Coronary artery (tissue), 2 donors: ENCODE results near the gene POU2AF3.
"Not testable (repeated sequence)": the region's sequence is repeated elsewhere in the genome, so short reads cannot be mapped to it uniquely, and the experiment has no call there.

Experiments
- DNase-seq: peaks from one replicate; pipeline ENCODE4 v3.0.0-alpha.2; 2017; ENCODE audit warnings: low spot score
- H3K27ac ChIP-seq, 2 donors: fragments of 200-600 bp; sonication (generic); one replicate each; pipeline ENCODE4 v1.5.1; 2016 to 2019
- H3K4me3 ChIP-seq: fragments of 200-600 bp; sonication (generic); 2 replicates; pipeline ENCODE4 v1.5.1; 2016; ENCODE audit warnings: mild to moderate bottlenecking, moderate library complexity
- TF ChIP-seq, protein P1 (sequence below): fragments of 200-600 bp; sonication (generic); IDR thresholded peaks from one replicate; pipeline ENCODE4 v1.5.1; 2019; ENCODE audit warnings: antibody characterized with exemption

The POU2AF3 gene

DNA sequence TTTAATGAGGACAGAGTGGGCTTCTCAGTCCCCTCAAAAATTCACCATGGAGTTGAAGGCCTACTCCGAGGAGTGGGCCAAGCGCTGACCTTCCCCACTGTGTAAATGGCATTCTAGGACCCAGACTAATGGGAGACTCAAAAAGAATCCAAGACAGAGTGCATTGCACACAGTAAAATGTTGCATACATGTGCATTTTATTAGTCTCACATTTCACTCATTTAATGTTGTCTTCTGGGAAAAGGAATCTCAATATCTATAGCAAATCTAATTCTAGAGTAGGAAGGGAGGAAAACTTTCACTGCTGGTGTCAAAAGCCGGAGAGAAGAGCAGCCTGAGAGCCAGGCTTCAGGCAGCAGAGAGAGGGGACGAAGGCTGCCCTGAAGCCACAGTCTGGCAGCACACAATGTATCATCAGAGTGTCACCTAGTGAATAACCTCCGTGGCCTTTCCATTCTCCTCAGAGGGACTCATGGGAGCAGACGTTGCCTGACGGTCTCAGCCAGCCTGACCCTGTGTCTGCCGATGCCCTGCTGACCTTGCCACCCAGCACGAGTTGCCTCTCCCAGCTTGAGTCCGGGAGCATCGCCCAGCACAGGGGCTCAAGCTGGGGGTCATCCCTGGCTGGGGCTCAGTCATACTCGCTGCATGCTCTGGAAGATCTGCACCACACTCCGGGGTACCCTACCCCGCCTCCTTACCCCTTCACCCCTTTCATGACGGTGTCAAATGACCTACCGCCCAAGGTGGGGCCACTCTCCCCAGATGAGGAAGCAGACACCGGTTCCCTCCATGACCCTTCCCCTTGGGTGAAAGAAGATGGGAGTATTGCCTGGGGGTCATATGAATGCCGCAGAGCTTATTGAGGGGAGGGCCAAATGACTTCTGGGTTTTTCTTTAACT lies 12.9 kb upstream of the POU2AF3 start:
- H3K4me3 ChIP-seq, result no peak overlapping the region
- DNase-seq, result no peak
- no peak overlapping the region for H3K27ac ChIP-seq
- TF ChIP-seq, protein P1, sequence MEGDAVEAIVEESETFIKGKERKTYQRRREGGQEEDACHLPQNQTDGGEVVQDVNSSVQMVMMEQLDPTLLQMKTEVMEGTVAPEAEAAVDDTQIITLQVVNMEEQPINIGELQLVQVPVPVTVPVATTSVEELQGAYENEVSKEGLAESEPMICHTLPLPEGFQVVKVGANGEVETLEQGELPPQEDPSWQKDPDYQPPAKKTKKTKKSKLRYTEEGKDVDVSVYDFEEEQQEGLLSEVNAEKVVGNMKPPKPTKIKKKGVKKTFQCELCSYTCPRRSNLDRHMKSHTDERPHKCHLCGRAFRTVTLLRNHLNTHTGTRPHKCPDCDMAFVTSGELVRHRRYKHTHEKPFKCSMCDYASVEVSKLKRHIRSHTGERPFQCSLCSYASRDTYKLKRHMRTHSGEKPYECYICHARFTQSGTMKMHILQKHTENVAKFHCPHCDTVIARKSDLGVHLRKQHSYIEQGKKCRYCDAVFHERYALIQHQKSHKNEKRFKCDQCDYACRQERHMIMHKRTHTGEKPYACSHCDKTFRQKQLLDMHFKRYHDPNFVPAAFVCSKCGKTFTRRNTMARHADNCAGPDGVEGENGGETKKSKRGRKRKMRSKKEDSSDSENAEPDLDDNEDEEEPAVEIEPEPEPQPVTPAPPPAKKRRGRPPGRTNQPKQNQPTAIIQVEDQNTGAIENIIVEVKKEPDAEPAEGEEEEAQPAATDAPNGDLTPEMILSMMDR, result no peak

GRCh38 chr11:111291764-111292163 lies 6.6 kb upstream of the POU2AF3 start:
- H3K4me3 ChIP-seq, result no peak overlapping the region
- TF ChIP-seq, protein P1, result no peak
- no peak for DNase-seq
- H3K27ac ChIP-seq, result no peak overlapping the region

GRCh38 chr11:111292408-111292807 lies 5.9 kb upstream of the POU2AF3 start:
- H3K27ac ChIP-seq, H3K4me3 ChIP-seq, DNase-seq: not testable (repeated sequence)

DNA sequence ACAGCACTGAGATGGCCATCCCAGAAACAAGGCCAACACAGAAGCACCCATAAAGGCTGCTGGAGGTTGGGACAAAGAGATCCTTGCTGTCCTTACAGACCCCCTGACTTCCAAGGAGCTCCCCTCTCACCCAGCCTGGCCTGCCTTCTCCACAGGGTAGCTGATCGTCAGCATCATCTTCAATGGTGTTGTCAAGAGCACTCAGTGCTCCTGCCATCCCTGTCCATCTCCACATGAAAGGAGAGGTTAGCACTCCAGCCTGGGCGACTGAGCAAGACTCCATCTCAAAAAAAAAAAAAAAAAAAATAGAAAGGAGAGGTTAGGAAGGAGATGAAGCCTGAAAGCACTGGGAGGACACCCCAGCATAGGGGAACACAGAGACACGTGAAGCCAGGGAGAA lies 2.1 kb upstream of the POU2AF3 start:
- Histone ChIP-seq H3K27ac (no peak overlapping the region), H3K4me3 (no peak overlapping the region)
- TF ChIP-seq, protein P1, result no peak
- DNase-seq, result no peak

DNA sequence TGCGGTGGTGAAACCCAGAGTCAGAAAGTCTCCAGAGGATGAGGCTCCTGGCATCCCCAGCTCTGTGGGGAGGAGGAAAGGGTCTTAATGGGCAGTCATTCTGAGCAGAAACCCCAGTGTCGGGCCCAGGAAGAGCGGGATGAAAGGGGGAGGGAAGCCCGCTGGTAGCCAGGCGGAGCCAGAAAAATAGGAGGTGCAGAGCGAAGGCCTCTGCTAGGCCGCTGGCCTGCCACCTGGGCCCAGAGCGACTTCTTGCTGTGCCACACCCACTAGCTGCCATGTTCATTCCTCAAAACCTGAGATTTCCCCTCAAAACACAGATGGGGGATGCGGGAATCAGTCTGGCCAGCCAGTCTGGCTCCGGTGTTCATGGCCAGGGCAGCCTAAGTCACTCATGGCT lies 650 bp upstream of the POU2AF3 start:
- no peak overlapping the region for H3K27ac ChIP-seq
- TF ChIP-seq, protein P1, result no peak
- no peak for DNase-seq

DNA sequence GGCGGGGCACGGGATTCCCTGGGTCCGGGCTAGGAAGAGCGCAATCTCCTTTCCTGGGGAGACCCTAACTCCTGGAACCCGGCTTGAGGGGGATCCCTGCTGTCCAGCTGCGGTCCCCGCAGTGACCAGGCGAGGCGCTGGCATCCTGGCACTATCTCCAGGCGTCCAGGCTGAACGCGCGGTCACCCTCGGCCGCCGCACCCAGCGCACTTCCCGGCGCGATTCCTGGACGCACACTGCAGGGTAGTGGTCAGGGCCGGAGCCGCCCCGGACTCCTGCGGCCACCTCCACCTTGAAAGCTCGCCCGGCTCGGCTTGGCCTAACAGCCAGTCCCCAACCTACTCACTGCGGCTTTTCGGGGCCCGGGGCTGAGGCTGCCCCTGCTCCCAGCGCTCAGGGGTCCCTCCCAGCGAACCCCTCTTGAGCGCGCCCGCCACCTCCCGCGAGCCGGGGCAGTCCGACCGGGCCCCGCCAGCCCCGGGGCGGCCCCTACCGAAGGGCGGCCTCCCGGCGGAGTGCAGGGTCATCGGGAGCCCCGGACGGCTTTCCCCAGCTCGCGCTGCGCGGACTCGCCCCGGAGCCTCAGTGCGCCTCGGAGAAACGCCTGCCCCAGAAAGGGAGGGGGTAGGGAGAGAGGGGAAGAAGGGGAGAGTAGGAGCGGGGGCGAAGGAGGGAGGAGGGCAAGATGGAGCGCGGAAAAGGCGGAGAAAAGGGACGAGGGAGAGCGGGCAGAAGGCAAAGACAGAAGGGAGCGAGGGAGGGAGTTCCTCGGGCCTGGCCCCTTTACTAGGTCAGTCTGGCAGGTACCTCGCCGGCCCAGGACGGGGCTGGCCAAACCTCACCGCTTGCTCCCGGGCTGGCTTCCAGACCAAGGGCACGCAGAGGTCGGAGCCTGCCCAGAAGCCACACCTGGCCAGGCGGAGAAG lies 1.0 kb downstream of the POU2AF3 start:
- no peak for DNase-seq
- Histone ChIP-seq H3K27ac (peak overlapping the region; percentile 93 to 94), H3K4me3 (peak overlapping the region; percentile 94)
- TF ChIP-seq, protein P1, result peak; percentile 79

More for the DNA sequence above, 650 bp upstream of the POU2AF3 start:
- H3K4me3 ChIP-seq, result no peak overlapping the region

DNA sequence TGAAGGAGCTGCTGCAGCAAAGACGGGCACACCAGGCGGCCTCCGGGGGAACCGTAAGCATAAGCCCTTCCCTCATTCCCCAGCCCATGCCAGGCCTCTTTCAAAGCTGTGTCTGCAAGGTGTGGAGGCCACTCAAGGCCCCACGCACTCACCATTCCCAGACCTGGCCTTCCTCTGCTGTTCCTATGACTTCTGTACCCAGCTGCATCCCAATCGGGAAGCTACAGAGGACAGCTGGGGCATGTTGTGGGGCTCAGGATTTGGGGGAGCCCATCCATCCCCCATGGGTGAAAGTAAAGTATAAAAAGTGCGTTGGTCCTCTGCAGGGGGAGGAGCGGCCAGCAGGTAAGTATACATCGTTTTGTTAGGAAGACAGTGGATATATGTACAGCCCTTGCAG lies 2.2 kb downstream of the POU2AF3 start:
- DNase-seq, result no peak
- TF ChIP-seq, protein P1, result no peak
- Histone ChIP-seq H3K27ac (no peak overlapping the region), H3K4me3 (no peak overlapping the region)
